ENCODE data around the gene PEX1.

DNA sequence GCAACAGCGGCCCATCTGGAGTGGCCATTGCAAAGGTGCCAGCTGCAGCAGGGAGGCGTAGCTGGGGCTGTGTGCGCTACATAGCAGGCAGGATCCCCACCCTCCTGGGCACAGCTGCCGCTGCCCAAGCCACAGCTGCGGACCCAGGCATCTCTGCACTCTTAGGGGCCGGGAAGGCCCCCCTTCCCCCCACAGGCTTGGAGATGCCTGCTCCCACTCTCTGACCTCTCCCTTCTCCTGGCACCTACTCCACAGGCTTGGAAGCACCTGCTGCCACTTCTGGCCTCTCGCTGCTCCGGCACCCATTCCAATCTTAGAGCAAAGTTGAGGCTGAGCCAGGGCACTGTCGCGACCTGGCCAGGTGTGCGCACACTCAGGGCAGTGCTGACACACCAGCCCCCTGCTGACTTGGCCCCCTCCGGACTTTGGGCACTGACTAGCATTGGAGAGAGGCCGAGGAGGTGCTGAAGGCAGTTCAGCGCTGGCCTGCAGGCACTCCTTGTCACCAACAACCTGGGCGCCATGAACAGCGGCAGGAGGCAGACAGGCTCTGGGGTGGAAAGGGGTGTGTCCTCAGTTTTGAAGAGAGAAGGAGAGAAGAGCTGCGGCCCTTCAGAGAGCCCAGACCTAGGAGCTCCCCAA lies 18.7 kb upstream of the PEX1 start:
- TF ChIP-seq, protein P1, sequence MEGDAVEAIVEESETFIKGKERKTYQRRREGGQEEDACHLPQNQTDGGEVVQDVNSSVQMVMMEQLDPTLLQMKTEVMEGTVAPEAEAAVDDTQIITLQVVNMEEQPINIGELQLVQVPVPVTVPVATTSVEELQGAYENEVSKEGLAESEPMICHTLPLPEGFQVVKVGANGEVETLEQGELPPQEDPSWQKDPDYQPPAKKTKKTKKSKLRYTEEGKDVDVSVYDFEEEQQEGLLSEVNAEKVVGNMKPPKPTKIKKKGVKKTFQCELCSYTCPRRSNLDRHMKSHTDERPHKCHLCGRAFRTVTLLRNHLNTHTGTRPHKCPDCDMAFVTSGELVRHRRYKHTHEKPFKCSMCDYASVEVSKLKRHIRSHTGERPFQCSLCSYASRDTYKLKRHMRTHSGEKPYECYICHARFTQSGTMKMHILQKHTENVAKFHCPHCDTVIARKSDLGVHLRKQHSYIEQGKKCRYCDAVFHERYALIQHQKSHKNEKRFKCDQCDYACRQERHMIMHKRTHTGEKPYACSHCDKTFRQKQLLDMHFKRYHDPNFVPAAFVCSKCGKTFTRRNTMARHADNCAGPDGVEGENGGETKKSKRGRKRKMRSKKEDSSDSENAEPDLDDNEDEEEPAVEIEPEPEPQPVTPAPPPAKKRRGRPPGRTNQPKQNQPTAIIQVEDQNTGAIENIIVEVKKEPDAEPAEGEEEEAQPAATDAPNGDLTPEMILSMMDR (IDR thresholded peaks at IDR 0.05) = no peak
- no peak for TF ChIP-seq POLR2A (IDR thresholded peaks at IDR 0.05)

Data from transverse colon (tissue), 3 donors.